Nephron (organoid): ENCODE results near the gene HHIPL1.

ENCODE experiments used
- H3K27ac Mint-ChIP-seq, 3 experiments: 2 replicates each; pipeline ENCODE4 v1.8.0; 2020; ENCODE audit warnings: mixed read lengths in 3 of 3, mild to moderate bottlenecking in 2 of 3, moderate library complexity in 1 of 3
- H3K27me3 Mint-ChIP-seq: 2 replicates; pipeline ENCODE4 v1.8.0; 2021; ENCODE audit warnings: low read depth, mild to moderate bottlenecking, moderate library complexity, mixed read lengths
- H3K36me3 Mint-ChIP-seq: 2 replicates; pipeline ENCODE4 v1.8.0; 2020; ENCODE audit warnings: low read depth, mixed read lengths
- H3K4me1 Mint-ChIP-seq: 2 replicates; pipeline ENCODE4 v1.8.0; 2020; ENCODE audit warnings: mixed read lengths
- H3K4me3 Mint-ChIP-seq, 3 experiments: 2 replicates each; pipeline ENCODE4 v1.8.0; 2020; ENCODE audit warnings: mild to moderate bottlenecking in 3 of 3, mixed read lengths in 3 of 3, moderate library complexity in 2 of 3
- H3K9me3 Mint-ChIP-seq: 2 replicates; pipeline ENCODE4 v1.8.0; 2020; ENCODE audit warnings: mixed read lengths
- TF ChIP-seq, protein P1 (sequence below), 3 experiments: fragments of 200-600 bp; sonication (generic); IDR thresholded peaks; one replicate each; pipeline ENCODE4 v1.5.0; 2021; ENCODE audit warnings: antibody characterized with exemption in 3 of 3; ENCODE audit not compliant: unreplicated experiment in 3 of 3

The HHIPL1 gene

DNA sequence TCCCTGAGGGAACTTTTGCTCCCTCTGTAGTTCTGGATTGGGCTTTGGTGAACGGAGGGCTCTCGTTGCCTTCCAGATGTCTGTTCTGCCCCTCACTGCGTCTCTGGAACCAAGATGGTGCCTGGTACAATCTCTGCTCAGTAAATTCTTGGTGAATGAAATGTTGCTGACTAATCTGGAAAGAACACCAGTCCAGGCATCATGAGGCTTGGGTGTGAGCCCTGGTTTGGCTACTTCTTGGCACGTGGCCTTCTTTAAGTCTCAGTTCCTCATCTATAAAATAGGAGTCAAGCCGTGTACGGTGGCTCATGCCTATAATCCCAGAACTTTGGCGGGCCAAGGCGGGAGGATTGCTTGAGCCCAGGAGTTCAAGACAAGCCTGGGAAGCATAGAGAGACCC lies 4.3 kb downstream of the HHIPL1 start:
- H3K27me3 Mint-ChIP-seq, result peaks cover 10% of the 10 kb centered on the region
- no peaks in the 10 kb centered on the region for H3K9me3 Mint-ChIP-seq
- TF ChIP-seq, protein P1, sequence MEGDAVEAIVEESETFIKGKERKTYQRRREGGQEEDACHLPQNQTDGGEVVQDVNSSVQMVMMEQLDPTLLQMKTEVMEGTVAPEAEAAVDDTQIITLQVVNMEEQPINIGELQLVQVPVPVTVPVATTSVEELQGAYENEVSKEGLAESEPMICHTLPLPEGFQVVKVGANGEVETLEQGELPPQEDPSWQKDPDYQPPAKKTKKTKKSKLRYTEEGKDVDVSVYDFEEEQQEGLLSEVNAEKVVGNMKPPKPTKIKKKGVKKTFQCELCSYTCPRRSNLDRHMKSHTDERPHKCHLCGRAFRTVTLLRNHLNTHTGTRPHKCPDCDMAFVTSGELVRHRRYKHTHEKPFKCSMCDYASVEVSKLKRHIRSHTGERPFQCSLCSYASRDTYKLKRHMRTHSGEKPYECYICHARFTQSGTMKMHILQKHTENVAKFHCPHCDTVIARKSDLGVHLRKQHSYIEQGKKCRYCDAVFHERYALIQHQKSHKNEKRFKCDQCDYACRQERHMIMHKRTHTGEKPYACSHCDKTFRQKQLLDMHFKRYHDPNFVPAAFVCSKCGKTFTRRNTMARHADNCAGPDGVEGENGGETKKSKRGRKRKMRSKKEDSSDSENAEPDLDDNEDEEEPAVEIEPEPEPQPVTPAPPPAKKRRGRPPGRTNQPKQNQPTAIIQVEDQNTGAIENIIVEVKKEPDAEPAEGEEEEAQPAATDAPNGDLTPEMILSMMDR (IDR thresholded peaks at IDR 0.05; ENCODE audit: unreplicated experiment in 3 of 3), result no peak

DNA sequence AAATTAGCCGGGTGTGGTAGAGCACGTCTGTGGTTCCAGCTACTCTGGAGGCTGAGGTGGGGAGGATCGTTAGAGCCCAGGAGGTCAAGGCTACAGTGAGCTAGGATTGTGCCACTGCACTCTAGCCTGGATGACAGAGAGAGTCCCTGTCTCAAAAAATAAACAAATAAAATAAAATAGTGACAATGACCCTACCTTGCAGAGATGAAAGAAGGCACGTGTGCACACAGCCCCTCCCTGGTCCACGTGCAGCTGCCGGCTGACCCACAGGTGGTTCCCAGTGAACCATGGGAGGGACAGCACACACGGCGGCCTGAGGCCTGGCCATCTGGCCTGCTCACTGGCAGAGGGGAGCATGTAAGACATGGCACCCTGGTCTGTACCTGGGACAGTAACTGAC lies 4.7 kb downstream of the HHIPL1 start:
- TF ChIP-seq, protein P1 (IDR thresholded peaks at IDR 0.05; ENCODE audit: unreplicated experiment in 3 of 3), result no peak
- H3K36me3 Mint-ChIP-seq, result no peaks in the 10 kb centered on the region
- H3K27me3 Mint-ChIP-seq, result peaks cover 10% of the 10 kb centered on the region
- H3K4me1 Mint-ChIP-seq, result peaks cover 5% of the 10 kb centered on the region
- no peaks in the 10 kb centered on the region for H3K9me3 Mint-ChIP-seq
- H3K4me3 Mint-ChIP-seq, result no peak overlapping the region
- H3K27ac Mint-ChIP-seq, result no peak overlapping the region

More for the DNA sequence above, 4.3 kb downstream of the HHIPL1 start:
- H3K36me3 Mint-ChIP-seq, result no peaks in the 10 kb centered on the region
- H3K4me3 Mint-ChIP-seq, result no peak overlapping the region
- H3K4me1 Mint-ChIP-seq, result peaks cover under 1% of the 10 kb centered on the region
- no peak overlapping the region for H3K27ac Mint-ChIP-seq

DNA sequence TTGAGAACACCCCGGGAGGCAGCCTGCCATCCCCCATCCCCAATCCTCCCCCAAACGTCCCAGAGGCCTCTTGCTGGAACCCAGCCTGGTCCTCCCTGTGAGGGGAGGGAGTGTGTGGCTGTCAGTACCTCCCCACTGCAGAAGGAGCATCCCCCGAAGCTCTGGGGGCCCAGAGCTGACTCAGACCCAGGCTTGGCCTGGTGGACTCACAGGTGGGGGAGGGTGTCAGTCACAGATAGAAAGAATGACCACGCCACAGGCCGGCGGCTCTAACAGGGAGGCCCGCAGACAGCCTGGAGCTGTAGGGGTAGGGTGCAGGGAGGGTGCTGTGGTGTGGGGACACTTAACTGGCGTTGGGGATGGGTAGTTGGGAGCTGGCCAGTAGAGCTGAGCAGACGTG lies 5.3 kb downstream of the HHIPL1 start:
- peaks cover 6% of the 10 kb centered on the region for H3K4me1 Mint-ChIP-seq
- peaks cover 10% of the 10 kb centered on the region for H3K27me3 Mint-ChIP-seq
- no peaks in the 10 kb centered on the region for H3K36me3 Mint-ChIP-seq
- TF ChIP-seq, protein P1 (IDR thresholded peaks at IDR 0.05; ENCODE audit: unreplicated experiment in 3 of 3), result no peak
- no peaks in the 10 kb centered on the region for H3K9me3 Mint-ChIP-seq
- no peak overlapping the region for H3K27ac Mint-ChIP-seq
- no peak overlapping the region for H3K4me3 Mint-ChIP-seq

DNA sequence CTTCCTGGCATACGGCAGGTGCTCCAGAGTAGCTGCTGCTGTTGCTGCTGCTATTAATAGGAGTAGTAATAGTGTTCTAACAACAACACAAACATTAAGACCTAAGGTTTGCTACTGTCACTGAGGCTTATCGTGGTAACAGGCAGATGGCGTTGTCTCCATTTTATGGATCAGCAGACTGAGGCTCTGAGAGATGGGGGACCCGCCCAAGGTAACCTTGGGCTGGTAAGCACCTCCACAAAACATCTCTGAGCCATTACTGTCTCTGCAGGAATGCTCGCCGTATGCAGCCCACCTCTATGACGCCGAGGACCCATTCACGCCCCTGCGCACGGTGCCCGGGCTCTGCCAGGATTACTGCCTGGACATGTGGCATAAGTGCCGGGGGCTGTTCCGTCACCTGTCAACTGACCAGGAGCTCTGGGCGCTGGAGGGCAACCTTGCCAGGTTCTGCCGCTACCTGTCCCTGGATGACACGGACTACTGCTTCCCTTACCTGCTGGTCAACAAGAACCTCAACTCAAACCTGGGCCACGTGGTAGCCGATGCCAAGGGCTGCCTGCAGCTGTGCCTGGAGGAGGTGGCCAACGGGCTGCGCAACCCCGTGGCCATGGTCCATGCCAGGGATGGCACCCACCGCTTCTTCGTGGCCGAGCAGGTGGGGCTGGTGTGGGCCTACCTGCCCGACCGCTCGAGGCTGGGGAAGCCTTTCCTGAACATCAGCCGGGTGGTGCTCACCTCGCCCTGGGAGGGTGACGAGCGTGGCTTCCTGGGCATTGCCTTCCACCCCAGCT lies 7.2 kb downstream of the HHIPL1 start:
- TF ChIP-seq, protein P1 (IDR thresholded peaks at IDR 0.05; ENCODE audit: unreplicated experiment in 3 of 3), result no peak
- Mint-ChIP-seq H3K27me3 (peaks cover 4% of the 10 kb centered on the region), H3K4me3 (no peak overlapping the region), H3K36me3 (no peaks in the 10 kb centered on the region), H3K9me3 (no peaks in the 10 kb centered on the region), H3K27ac (no peak overlapping the region), H3K4me1 (peaks cover 6% of the 10 kb centered on the region)

DNA sequence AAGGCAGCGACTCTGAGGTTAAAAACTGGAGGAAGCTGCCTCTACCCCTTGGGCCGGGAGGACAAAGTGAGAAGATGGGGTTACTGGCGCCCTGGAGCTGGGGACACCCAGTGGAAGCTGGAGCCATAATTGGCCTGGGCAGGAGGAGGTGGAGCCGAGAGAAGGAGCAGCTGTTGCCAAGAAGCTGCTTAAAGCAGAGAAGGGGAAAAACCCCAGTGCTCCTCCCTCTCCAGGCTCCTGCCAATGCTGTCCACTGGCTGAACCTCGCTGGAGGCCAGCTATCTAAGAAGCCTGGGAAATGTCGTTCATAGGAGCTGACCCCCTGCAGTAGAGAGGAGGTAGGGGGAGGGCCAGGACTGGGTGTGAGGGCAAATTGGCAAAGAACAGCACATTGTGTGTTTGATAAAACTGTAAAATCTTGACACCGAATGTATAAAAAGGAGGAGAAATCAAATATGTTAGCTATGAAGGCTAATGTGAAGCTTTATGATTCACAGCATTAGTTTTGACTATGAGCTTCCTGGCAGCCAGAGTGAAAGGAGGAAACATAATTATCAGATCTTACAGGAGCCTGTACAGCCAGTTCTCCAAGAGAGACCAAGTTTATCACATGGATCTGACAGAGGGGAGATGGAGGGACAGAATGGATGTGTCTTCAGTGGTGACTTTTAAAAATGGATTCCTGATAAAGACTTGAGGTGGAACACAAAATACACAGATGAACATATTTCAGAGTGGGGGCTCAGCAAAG lies 9.5 kb downstream of the HHIPL1 start:
- TF ChIP-seq, protein P1 (IDR thresholded peaks at IDR 0.05; ENCODE audit: unreplicated experiment in 3 of 3), result no peak
- Mint-ChIP-seq H3K27me3 (peaks cover 17% of the 10 kb centered on the region), H3K9me3 (no peaks in the 10 kb centered on the region), H3K36me3 (no peaks in the 10 kb centered on the region), H3K4me3 (no peak overlapping the region), H3K27ac (peak overlapping the region in 2 of 3 experiments; percentile 43 to 58), H3K4me1 (peaks cover 18% of the 10 kb centered on the region)
